ENCODE data around the gene KBTBD13. TPM values are rescaled to one million over a fixed set of nuclear protein-coding genes. Genes with fewer than 3 reads are reported as not detected.

Gene KBTBD13
- total RNA-seq, 2 donors from 2014 or later = 0.63 to 3.1 TPM

DNA sequence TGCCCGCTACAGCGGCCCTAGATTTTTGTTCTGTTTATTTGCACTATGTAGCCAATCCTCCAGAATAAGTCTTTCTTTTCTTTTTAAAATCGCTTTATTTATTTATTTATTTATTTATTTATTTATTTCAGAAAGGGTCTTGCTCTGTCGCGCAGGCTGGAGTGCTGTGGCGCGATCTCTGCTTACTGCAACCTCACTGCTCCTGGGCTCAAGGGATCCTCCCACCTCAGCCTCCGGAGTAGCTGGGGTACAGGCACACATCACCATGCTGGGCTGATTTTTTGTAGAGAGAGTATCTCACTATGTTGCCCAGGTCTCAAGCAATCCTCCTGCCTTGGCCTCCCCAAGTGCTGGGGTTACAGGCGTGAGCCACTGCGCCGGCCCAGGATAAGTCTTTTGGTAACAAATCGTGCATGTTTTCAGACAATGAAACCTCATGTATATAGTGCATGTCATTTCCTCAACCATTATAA lies 46.8 kb upstream of the KBTBD13 start:
- Histone ChIP-seq H3K4me1 (ENCODE audit: control insufficient read depth in 1 of 2, low read depth in 2 of 2) (peaks cover 11 to 25% of the 10 kb centered on the region in 2 donors), H3K4me3 (peak overlapping the region; percentile 98), H3K9me3 (no peaks in the 10 kb centered on the region), H3K36me3 (no peaks in the 10 kb centered on the region), H3K27ac (peak overlapping the region in 1 of 2 donors; percentile 60), H3K27me3 (replicated peaks; ENCODE audit: insufficient read depth) (no peaks in the 10 kb centered on the region)
- no peak for ATAC-seq (ENCODE audit: insufficient number of reproducible peaks, low FRiP score, low read depth)
- no peak for TF ChIP-seq CTCF (IDR thresholded peaks at IDR 0.05)
- DNase-seq (ENCODE audit: low spot score) = no peak

- H3K27ac ChIP-seq = no peak overlapping the region
- H3K9me3 ChIP-seq = no peaks in the 10 kb centered on the region
- no peaks in the 10 kb centered on the region for H3K36me3 ChIP-seq
- ATAC-seq (ENCODE audit: insufficient number of reproducible peaks, low FRiP score, low read depth) (peak; percentile 58), DNase-seq (ENCODE audit: low spot score) (no peak)
- no peak overlapping the region for H3K4me3 ChIP-seq
- peak; percentile 73 for TF ChIP-seq CTCF (IDR thresholded peaks at IDR 0.05)
- no peaks in the 10 kb centered on the region for H3K27me3 ChIP-seq (replicated peaks; ENCODE audit: insufficient read depth)
- peaks cover 9 to 20% of the 10 kb centered on the region in 2 donors for H3K4me1 ChIP-seq (ENCODE audit: control insufficient read depth in 1 of 2, low read depth in 2 of 2)
These were observed 43.6 kb upstream of the KBTBD13 start for GRCh38 chr15:65032801-65033537.

- no peak overlapping the region for H3K4me3 ChIP-seq
- H3K9me3 ChIP-seq = no peaks in the 10 kb centered on the region
- H3K4me1 ChIP-seq (ENCODE audit: control insufficient read depth in 1 of 2, low read depth in 2 of 2) = peaks cover 3 to 13% of the 10 kb centered on the region in 2 donors
- TF ChIP-seq CTCF (IDR thresholded peaks at IDR 0.05) = peak; percentile 39
- DNase-seq (ENCODE audit: low spot score) = no peak
- no peak for ATAC-seq (ENCODE audit: insufficient number of reproducible peaks, low FRiP score, low read depth)
- no peaks in the 10 kb centered on the region for H3K36me3 ChIP-seq
- H3K27ac ChIP-seq = no peak overlapping the region
- no peaks in the 10 kb centered on the region for H3K27me3 ChIP-seq (replicated peaks; ENCODE audit: insufficient read depth)
These were observed 42.8 kb upstream of the KBTBD13 start for GRCh38 chr15:65033659-65034269.

DNA sequence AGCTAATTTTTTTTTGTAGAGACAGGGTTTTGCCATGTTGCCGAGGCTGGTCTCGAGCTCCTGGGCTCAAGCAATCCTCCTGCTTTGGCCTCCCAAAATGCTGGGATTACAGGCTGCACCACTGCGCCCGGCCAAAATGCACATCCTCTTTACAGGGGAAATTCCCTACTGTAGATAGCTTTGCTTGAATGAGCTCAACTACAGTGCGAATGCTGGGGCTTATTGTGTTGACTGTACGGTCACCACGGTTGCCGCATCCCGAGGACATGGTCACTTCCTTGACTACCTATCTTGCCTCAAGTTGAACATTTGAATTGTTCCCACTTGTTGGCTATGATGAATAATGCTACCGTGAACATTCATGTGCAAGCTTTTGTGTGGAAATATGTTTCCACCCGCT lies 41.8 kb upstream of the KBTBD13 start:
- H3K36me3 ChIP-seq = no peaks in the 10 kb centered on the region
- ATAC-seq (ENCODE audit: insufficient number of reproducible peaks, low FRiP score, low read depth) = no peak
- no peak overlapping the region for H3K4me3 ChIP-seq
- H3K27me3 ChIP-seq (replicated peaks; ENCODE audit: insufficient read depth) = no peaks in the 10 kb centered on the region
- no peak for TF ChIP-seq CTCF (IDR thresholded peaks at IDR 0.05)
- H3K9me3 ChIP-seq = no peaks in the 10 kb centered on the region
- no peak for DNase-seq (ENCODE audit: low spot score)
- no peak overlapping the region for H3K27ac ChIP-seq
- peaks cover 3 to 13% of the 10 kb centered on the region in 2 donors for H3K4me1 ChIP-seq (ENCODE audit: control insufficient read depth in 1 of 2, low read depth in 2 of 2)

DNA sequence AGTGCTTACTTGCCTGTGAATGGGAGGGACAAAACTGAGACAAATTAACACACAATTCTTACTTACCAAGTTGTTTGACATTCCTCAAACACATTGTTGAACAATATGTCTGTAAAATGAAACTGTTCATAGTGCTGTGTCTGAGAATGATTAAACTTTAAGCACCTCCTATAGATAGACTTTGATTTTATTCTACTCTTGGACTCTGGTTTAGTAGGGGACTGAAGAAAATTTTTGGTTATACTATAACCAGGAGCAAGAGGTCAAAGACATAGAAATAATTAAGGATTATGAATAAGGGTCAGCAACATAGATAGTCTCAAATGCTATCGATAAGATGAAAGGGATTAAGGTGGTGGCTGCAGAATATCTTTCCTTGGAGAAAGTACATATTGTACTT lies 39.2 kb upstream of the KBTBD13 start:
- Histone ChIP-seq H3K9me3 (no peaks in the 10 kb centered on the region), H3K27me3 (replicated peaks; ENCODE audit: insufficient read depth) (no peaks in the 10 kb centered on the region), H3K27ac (no peak overlapping the region), H3K36me3 (no peaks in the 10 kb centered on the region), H3K4me1 (ENCODE audit: control insufficient read depth in 1 of 2, low read depth in 2 of 2) (peaks cover 3 to 13% of the 10 kb centered on the region in 2 donors), H3K4me3 (no peak overlapping the region)
- TF ChIP-seq CTCF (IDR thresholded peaks at IDR 0.05) = no peak
- ATAC-seq (ENCODE audit: insufficient number of reproducible peaks, low FRiP score, low read depth) (no peak), DNase-seq (ENCODE audit: low spot score) (no peak)

All from thoracic aorta (tissue), 2 donors.